NCI-H526 treated with DMSO at 0.1 percent for 48 hours (cell line): ENCODE data around the gene ZNF487.
"Not testable (repeated sequence)": the region's sequence is repeated elsewhere in the genome, so short reads cannot be mapped to it uniquely, and the experiment has no call there.

Source experiments
- DNase-seq: peaks from one replicate; lab custom pipeline; 2025; lab: John Stamatoyannopoulos, UW

The ZNF487 gene

GRCh38 chr10:43436291-43437140 is at the start of gene ZNF487:
Gene ZNF487 (plus strand): TSS chr10:43437111. CDS start chr10:43475814, 38,703 bp downstream.
- peak; percentile 36 for DNase-seq

- DNase-seq, result no peak
Observed at GRCh38 chr10:43387678-43388032, 49.3 kb upstream of the ZNF487 start.

- DNase-seq, result no peak
Observed at GRCh38 chr10:43389867-43390266, 47.0 kb upstream of the ZNF487 start.

- no peak for DNase-seq
Observed at GRCh38 chr10:43390333-43390732, 46.6 kb upstream of the ZNF487 start.

GRCh38 chr10:43390759-43391158 is 46.2 kb upstream of the ZNF487 start:
- no peak for DNase-seq

GRCh38 chr10:43391496-43391895 is 45.4 kb upstream of the ZNF487 start:
- no peak for DNase-seq

GRCh38 chr10:43392748-43393147 is 44.2 kb upstream of the ZNF487 start:
- DNase-seq, result no peak

- not testable (repeated sequence) for DNase-seq
Observed at GRCh38 chr10:43393186-43393585, 43.7 kb upstream of the ZNF487 start.

- no peak for DNase-seq
Observed at GRCh38 chr10:43393606-43394360, 43.1 kb upstream of the ZNF487 start.

GRCh38 chr10:43394868-43395267 is 42.0 kb upstream of the ZNF487 start:
- no peak for DNase-seq

- DNase-seq, result no peak
Observed at GRCh38 chr10:43395571-43396060, 41.3 kb upstream of the ZNF487 start.

- DNase-seq, result peak; percentile 41
Observed at GRCh38 chr10:43396061-43396927, 40.6 kb upstream of the ZNF487 start.

GRCh38 chr10:43396928-43397624 is 39.8 kb upstream of the ZNF487 start:
- peak; percentile 69 for DNase-seq

GRCh38 chr10:43398939-43399319 is 38.0 kb upstream of the ZNF487 start:
- no peak for DNase-seq

GRCh38 chr10:43399320-43400310 is 37.3 kb upstream of the ZNF487 start:
- DNase-seq, result no peak

GRCh38 chr10:43401627-43402026 is 35.3 kb upstream of the ZNF487 start:
- no peak for DNase-seq

- DNase-seq, result no peak
Observed at GRCh38 chr10:43402176-43402575, 34.7 kb upstream of the ZNF487 start.

GRCh38 chr10:43402880-43403452 is 33.9 kb upstream of the ZNF487 start:
- no peak for DNase-seq

GRCh38 chr10:43403911-43404703 is 32.8 kb upstream of the ZNF487 start:
- DNase-seq, result no peak
